ENCODE measurements around the gene CACNA1H.

DNA sequence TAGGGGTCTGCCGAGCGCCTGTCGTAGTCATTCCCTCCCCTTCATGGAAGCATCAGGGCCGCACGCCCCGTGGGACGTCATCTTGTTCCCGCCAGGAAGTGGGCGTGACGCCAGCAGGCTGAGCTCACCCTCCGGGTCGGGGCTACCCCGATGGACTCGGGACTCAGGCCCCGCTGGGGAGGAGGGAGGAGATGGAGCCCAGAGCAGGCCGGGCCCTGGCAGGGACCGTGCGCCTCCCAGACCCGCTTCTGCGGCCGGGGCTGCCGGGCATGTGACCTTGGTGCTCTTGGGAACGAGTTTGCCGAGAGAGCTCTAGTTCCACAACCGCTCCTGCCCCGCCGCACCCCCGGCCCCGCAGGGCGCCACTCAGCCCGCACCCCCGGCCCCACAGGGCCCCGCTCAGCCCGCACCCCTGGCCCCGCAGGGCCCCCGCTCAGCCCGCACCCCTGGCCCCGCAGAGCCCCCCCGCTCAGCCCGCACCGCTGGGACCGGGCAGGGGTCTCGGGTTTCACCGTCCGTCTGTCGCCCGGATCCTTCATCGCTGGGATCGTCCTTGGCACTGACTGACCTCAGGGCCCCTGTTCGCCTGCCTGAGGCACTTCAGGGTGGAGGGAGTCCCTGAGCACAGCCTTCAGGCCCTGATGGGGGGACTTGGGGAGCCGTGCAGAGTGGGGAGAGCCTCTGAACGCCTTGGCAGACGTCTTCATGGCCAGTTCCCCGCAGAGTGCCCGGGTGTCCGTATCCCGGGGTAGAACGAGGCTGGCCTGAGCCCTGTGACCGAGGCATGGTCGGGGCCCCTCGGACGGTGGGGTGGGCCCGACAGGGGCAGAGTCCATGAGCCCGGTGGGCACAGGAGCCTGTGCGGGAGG is 5.8 kb downstream of the CACNA1H start:
- TF ChIP-seq, protein P1, sequence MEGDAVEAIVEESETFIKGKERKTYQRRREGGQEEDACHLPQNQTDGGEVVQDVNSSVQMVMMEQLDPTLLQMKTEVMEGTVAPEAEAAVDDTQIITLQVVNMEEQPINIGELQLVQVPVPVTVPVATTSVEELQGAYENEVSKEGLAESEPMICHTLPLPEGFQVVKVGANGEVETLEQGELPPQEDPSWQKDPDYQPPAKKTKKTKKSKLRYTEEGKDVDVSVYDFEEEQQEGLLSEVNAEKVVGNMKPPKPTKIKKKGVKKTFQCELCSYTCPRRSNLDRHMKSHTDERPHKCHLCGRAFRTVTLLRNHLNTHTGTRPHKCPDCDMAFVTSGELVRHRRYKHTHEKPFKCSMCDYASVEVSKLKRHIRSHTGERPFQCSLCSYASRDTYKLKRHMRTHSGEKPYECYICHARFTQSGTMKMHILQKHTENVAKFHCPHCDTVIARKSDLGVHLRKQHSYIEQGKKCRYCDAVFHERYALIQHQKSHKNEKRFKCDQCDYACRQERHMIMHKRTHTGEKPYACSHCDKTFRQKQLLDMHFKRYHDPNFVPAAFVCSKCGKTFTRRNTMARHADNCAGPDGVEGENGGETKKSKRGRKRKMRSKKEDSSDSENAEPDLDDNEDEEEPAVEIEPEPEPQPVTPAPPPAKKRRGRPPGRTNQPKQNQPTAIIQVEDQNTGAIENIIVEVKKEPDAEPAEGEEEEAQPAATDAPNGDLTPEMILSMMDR (IDR thresholded peaks at IDR 0.05 in 2 of 3, conservative IDR thresholded peaks at IDR 0.05 in 1 of 3; ENCODE audit: borderline replicate concordance in 1 of 3, insufficient read depth in 1 of 3, low read depth in 2 of 3, low read length in 2 of 3): no peak
- no peak for TF ChIP-seq RAD21 (IDR thresholded peaks at IDR 0.05; ENCODE audit: low read depth)
- no peak for TF ChIP-seq ZBTB33 (IDR thresholded peaks at IDR 0.05; ENCODE audit: extremely low read depth, insufficient replicate concordance, low read length)
- TF ChIP-seq EZH2phosphoT487 (IDR thresholded peaks at IDR 0.05; ENCODE audit: borderline replicate concordance): no peak
- TF ChIP-seq POLR2AphosphoS5 (IDR thresholded peaks at IDR 0.05; ENCODE audit: low read depth, low read length): no peak
- TF ChIP-seq CEBPB (IDR thresholded peaks at IDR 0.05; ENCODE audit: low read depth): no peak
- TF ChIP-seq MAX (IDR thresholded peaks at IDR 0.05): no peak
- TF ChIP-seq SRF (IDR thresholded peaks at IDR 0.05; ENCODE audit: low read depth): no peak
- no peak for TF ChIP-seq SIN3A (IDR thresholded peaks at IDR 0.05; ENCODE audit: low read depth)
- no peak for TF ChIP-seq POLR2A (IDR thresholded peaks at IDR 0.05; ENCODE audit: borderline replicate concordance, extremely low read depth, insufficient read depth, insufficient read length)
